H1 (cell line): Measurements from ENCODE around the gene HMX1. TPM values are rescaled to one million over a fixed set of nuclear protein-coding genes. Genes with fewer than 3 reads are reported as not detected.

Experiments
- CTCF ChIA-PET: fragments of 300-600 bp; sonication (Branson Sonifier 250); formaldehyde crosslinking; loops from one replicate; lab custom pipeline; 2021; ENCODE audit not compliant: partially characterized antibody; lab: Charles Lee
- POLR2A ChIA-PET: fragments of 300-600 bp; sonication (Branson Sonifier 250); formaldehyde crosslinking; loops from one replicate; lab custom pipeline; 2021; ENCODE audit warnings: inconsistent platforms; ENCODE audit not compliant: partially characterized antibody; lab: Charles Lee
- DNase-seq, 2 experiments: peaks; one replicate each; pipeline versions ENCODE4 v3.0.0 to v3.0.0-alpha.2; 2010 to 2022; ENCODE audit warnings: low spot score in 2 of 2, low read depth in 1 of 2, mixed read lengths in 1 of 2
- FAIRE-seq: peaks from 2 replicates; lab custom pipeline; 2011; peaks lifted over from hg19 to GRCh38; lab: Jason Lieb, UNC
- H2AFZ ChIP-seq: 2 replicates; pipeline ENCODE4 v1.8.1; 2012; ENCODE audit warnings: low read length, inconsistent platforms
- H2AK5ac ChIP-seq: 2 replicates; pipeline ENCODE4 v1.6.1; 2013; ENCODE audit warnings: low read depth, low read length
- H2BK120ac ChIP-seq: replicated peaks from 2 replicates; pipeline ENCODE3; 2013; ENCODE audit warnings: low read depth, low read length, inconsistent platforms
- H2BK12ac ChIP-seq: 2 replicates; pipeline ENCODE4 v1.6.1; 2013; ENCODE audit warnings: low read depth, low read length
- H2BK15ac ChIP-seq: 2 replicates; pipeline ENCODE4 v1.6.1; 2013; ENCODE audit warnings: low read length
- H2BK20ac ChIP-seq: 2 replicates; pipeline ENCODE4 v1.6.1; 2013; ENCODE audit warnings: low read length
- H2BK5ac ChIP-seq: 2 replicates; pipeline ENCODE4 v1.6.1; 2013; ENCODE audit warnings: low read depth, low read length
- H3K14ac ChIP-seq: 2 replicates; pipeline ENCODE4 v1.6.1; 2013; ENCODE audit warnings: inconsistent platforms; ENCODE audit not compliant: insufficient read length
- H3K18ac ChIP-seq: 2 replicates; pipeline ENCODE4 v1.6.1; 2013; ENCODE audit warnings: low read length; ENCODE audit errors: extremely low read depth
- H3K23ac ChIP-seq: 2 replicates; pipeline ENCODE4 v1.6.1; 2013; ENCODE audit warnings: inconsistent platforms; ENCODE audit not compliant: insufficient read length
- H3K23me2 ChIP-seq: 2 replicates; pipeline ENCODE4 v1.6.1; 2013; ENCODE audit warnings: low read depth, low read length
- H3K27ac ChIP-seq: 2 replicates; pipeline ENCODE4 v1.6.1; 2011; ENCODE audit warnings: low read depth, low read length, inconsistent platforms
- H3K27me3 ChIP-seq, 4 experiments: replicated peaks in 1 of 4; 1 replicate in 1 of 4; 2 replicates in 3 of 4; pipeline versions ENCODE4 v1.6.1 to v1.8.1; 2011 to 2013; ENCODE audit warnings: low read length in 3 of 4, mild to moderate bottlenecking in 3 of 4, inconsistent platforms in 2 of 4, mixed read lengths in 2 of 4, moderate library complexity in 1 of 4; ENCODE audit not compliant: control insufficient read depth in 3 of 4, insufficient read depth in 3 of 4; ENCODE audit errors: extremely low read depth in 1 of 4
- H3K36me3 ChIP-seq, 4 experiments: 2 replicates each; pipeline versions ENCODE4 v1.6.1 to v1.8.1; 2011 to 2013; ENCODE audit warnings: mild to moderate bottlenecking in 4 of 4, low read length in 3 of 4, moderate library complexity in 2 of 4, control low read depth in 1 of 4, inconsistent platforms in 1 of 4; ENCODE audit not compliant: insufficient read depth in 4 of 4, control insufficient read depth in 2 of 4
- H3K4ac ChIP-seq: replicated peaks from 2 replicates; pipeline ENCODE3; 2013; ENCODE audit warnings: low read length, low read depth, mixed read lengths, inconsistent platforms; ENCODE audit not compliant: insufficient read length
- H3K4me1 ChIP-seq, 4 experiments: replicated peaks in 1 of 4; 1 replicate in 1 of 4; 2 replicates in 3 of 4; pipeline versions ENCODE4 v1.6.1 to v1.8.1; 2011 to 2013; ENCODE audit warnings: low read length in 3 of 4, inconsistent platforms in 2 of 4, mixed read lengths in 1 of 4; ENCODE audit not compliant: insufficient read depth in 4 of 4, control insufficient read depth in 3 of 4
- H3K4me2 ChIP-seq, 2 experiments: 2 replicates each; pipeline versions ENCODE4 v1.6.1 to v1.8.1; 2011 to 2013; ENCODE audit warnings: low read depth in 2 of 2, low read length in 2 of 2, control low read depth in 1 of 2, inconsistent platforms in 1 of 2, mild to moderate bottlenecking in 1 of 2; ENCODE audit not compliant: insufficient read depth in 1 of 2
- H3K4me3 ChIP-seq, 4 experiments: fragments of 200-600, 300-600 bp in 1 of 4; sonication (generic), shearing (Covaris generic), sonication (Bioruptor Twin) in 1 of 4; 2 replicates each; pipeline versions ENCODE4 v1.5.1 to v1.8.1; 2011 to 2016; ENCODE audit warnings: low read length in 4 of 4, low read depth in 3 of 4, control low read depth in 2 of 4, inconsistent platforms in 2 of 4, mild to moderate bottlenecking in 2 of 4, mixed read lengths in 1 of 4, moderate library complexity in 1 of 4; ENCODE audit not compliant: insufficient read depth in 2 of 4; ENCODE audit errors: extremely low read depth in 1 of 4
- H3K56ac ChIP-seq: replicated peaks from 2 replicates; pipeline ENCODE3; 2013; ENCODE audit warnings: low read depth, mild to moderate bottlenecking, mixed read lengths, low read length, inconsistent platforms; ENCODE audit not compliant: insufficient read length
- H3K79me1 ChIP-seq: 2 replicates; pipeline ENCODE4 v1.6.1; 2013; ENCODE audit warnings: low read depth, low read length, control low read depth
- H3K79me2 ChIP-seq, 2 experiments: 2 replicates each; pipeline versions ENCODE4 v1.6.1 to v1.8.1; 2012 to 2013; ENCODE audit warnings: low read length in 2 of 2, mild to moderate bottlenecking in 2 of 2, inconsistent platforms in 1 of 2; ENCODE audit not compliant: insufficient read depth in 2 of 2, control insufficient read depth in 1 of 2
- H3K9ac ChIP-seq, 4 experiments: replicated peaks in 1 of 4; 1 replicate in 1 of 4; 2 replicates in 3 of 4; pipeline versions ENCODE4 v1.6.1 to v1.8.1; 2011 to 2013; ENCODE audit warnings: low read depth in 3 of 4, low read length in 3 of 4, control low read depth in 2 of 4, mild to moderate bottlenecking in 2 of 4, moderate library complexity in 2 of 4, inconsistent platforms in 1 of 4; ENCODE audit errors: extremely low read depth in 1 of 4
- H3K9me3 ChIP-seq, 2 experiments: 2 replicates each; pipeline versions ENCODE4 v1.6.1 to v1.8.1; 2012 to 2013; ENCODE audit warnings: mild to moderate bottlenecking in 2 of 2, moderate library complexity in 2 of 2, control low read depth in 1 of 2, inconsistent platforms in 1 of 2, low read depth in 1 of 2, low read length in 1 of 2, mixed read lengths in 1 of 2; ENCODE audit not compliant: insufficient read depth in 2 of 2
- H4K20me1 ChIP-seq, 2 experiments: replicated peaks in 1 of 2; 2 replicates each; pipeline versions ENCODE3 to v1.8.1; 2011 to 2013; ENCODE audit warnings: inconsistent platforms in 2 of 2, low read length in 2 of 2, mild to moderate bottlenecking in 1 of 2; ENCODE audit not compliant: insufficient read depth in 2 of 2, control insufficient read depth in 1 of 2
- H4K5ac ChIP-seq: 2 replicates; pipeline ENCODE4 v1.6.1; 2013; ENCODE audit warnings: low read length, low read depth, mixed read lengths, inconsistent platforms; ENCODE audit not compliant: insufficient read length
- H4K8ac ChIP-seq: 2 replicates; pipeline ENCODE4 v1.8.0; 2013; ENCODE audit warnings: mild to moderate bottlenecking, moderate library complexity, low read length, inconsistent platforms; ENCODE audit not compliant: insufficient read depth; ENCODE audit errors: extremely low read depth
- H4K91ac ChIP-seq: replicated peaks from 2 replicates; pipeline ENCODE3; 2013; ENCODE audit warnings: low read length, mixed read lengths, inconsistent platforms; ENCODE audit not compliant: insufficient read length
- SRF ChIP-seq: IDR thresholded peaks from 2 replicates; pipeline ENCODE4 v1.6.1; 2011; ENCODE audit warnings: mild to moderate bottlenecking, low read depth, low read length, moderate library complexity
- WGBS, 2 experiments: shearing (Covaris generic) in 1 of 2; methylation state at CpG; one replicate each; pipeline versions ENCODE4 v1.1.6 to v1.1.7; 2013 to 2015; ENCODE audit warnings: low lambda C conversion rate in 2 of 2, mixed read lengths in 2 of 2, inconsistent platforms in 1 of 2, low coverage in 1 of 2, missing lambda C conversion rate in 1 of 2; ENCODE audit not compliant: insufficient replicate concordance in 2 of 2, insufficient coverage in 1 of 2, insufficient read length in 1 of 2; ENCODE audit errors: extremely low coverage in 1 of 2, missing lambda C conversion rate in 1 of 2; 5-methylcytosine and 5-hydroxymethylcytosine counted together
- polyA plus RNA-seq, 7 experiments: library from polyadenylated mRNA; depleted of rRNA in 3 of 7; stranded (reverse) in 5 of 7; unstranded in 2 of 7; fragments of >200 nt in 5 of 7; fragments of 200-250 nt in 2 of 7; gene quantifications; 1 replicate in 5 of 7; 2 replicates in 1 of 7; 4 replicates in 1 of 7; pipeline versions ENCODE4 v1.2.1 to v1.2.3, GENCODE V29; 2011 to 2013; ENCODE audit warnings: missing spikeins in 2 of 7, mixed read lengths in 2 of 7
- total RNA-seq: library from RNA; stranded (reverse); fragmentation: NEBNext Ultra II Directional; extraction: Animal tissue kit (Norgen Biotek cat#: 25700); gene quantifications from 2 replicates; pipeline ENCODE4 v1.2.1, GENCODE V29; 2021

The HMX1 gene
- total and polyA plus RNA-seq, 2 of the 8 experiments (the other 6 are each of a cell fraction or from before 2014, with no cell fraction given): 0.26 TPM; not detected in 1

DNA sequence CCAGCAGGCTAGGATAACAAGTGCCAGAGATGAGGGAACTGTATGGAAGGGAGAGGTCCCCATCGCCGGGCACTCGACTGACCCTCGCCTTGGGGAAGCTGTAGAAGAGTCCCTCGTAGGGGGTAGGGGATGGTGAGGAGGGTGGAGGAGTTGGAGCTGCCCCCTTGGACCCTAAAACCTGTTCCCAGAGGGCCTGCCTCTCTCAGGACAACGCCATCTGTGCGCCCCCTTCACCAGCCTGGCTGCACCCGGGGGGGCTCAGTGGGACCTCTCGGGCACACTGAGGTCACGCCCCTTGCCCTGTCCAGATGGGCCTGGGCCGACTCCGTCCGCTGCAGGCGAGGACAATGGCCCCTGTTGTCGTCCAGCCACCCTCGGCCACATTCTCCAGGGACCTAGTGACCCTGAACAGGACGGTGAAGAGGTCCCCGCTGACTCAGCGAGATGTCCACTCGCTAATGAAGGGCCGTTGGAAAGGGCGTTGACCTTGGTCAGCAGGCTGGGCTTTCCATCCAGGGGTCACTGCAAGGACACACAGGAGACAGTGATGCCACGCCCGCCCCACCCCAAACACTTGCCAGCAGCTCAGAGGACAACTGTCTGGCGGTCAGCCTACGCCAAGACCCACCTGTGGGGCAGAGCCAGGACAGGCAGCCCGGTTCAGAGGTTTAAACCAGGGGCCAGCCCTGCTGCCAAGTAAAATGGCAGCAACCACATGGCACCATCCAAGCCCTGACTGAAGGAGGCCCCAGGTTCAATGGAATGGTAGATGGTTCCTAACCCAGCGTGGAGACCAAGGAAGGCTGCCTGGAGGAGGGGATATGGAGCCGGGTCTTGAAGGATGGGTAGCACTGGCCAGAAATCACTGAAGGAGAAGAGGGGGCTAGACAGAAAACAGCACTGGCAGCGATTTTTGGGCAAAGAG lies 51.2 kb downstream of the HMX1 start:
- H2AK5ac ChIP-seq: no peak overlapping the region
- WGBS, 2 experiments: 91% methylated on average over 29 of the region's 30 CpGs; no CpG with 5 or more reads in 1 of the 2 experiments
- H2BK15ac ChIP-seq: no peak overlapping the region
- no peaks in the 10 kb centered on the region for H3K4me1 ChIP-seq
- no peaks in the 10 kb centered on the region for H3K79me2 ChIP-seq
- H3K4me2 ChIP-seq: no peak overlapping the region
- H3K4me3 ChIP-seq: no peak overlapping the region
- peaks cover 0 to 3% of the 10 kb centered on the region in 2 experiments for H4K20me1 ChIP-seq
- H4K8ac ChIP-seq: no peak overlapping the region
- no peaks in the 10 kb centered on the region; a peak in 1 of 7 replicates for H3K27me3 ChIP-seq
- no peak overlapping the region for H3K56ac ChIP-seq
- no peak overlapping the region for H3K14ac ChIP-seq
- no peak overlapping the region for H2BK5ac ChIP-seq
- no peaks in the 10 kb centered on the region for H3K79me1 ChIP-seq
- no peak overlapping the region for H4K91ac ChIP-seq
- DNase-seq (peak in 1 of 2 experiments; percentile 28), FAIRE-seq (no peak)
- H3K18ac ChIP-seq: no peak overlapping the region
- POLR2A ChIA-PET: no interaction called here
- CTCF ChIA-PET: interaction anchor here (0.7 to 2.0 kb wide), 12 partner anchors 12 to 880 kb away, joined by 3 to 25 read pairs (median 4); no protein-coding TSS in a partner anchor
- no peak overlapping the region for H2BK12ac ChIP-seq
- H2BK20ac ChIP-seq: no peak overlapping the region
- no peak for TF ChIP-seq SRF
- H3K9me3 ChIP-seq: no peaks in the 10 kb centered on the region
- H2BK120ac ChIP-seq: no peak overlapping the region
- H4K5ac ChIP-seq: no peak overlapping the region
- no peaks in the 10 kb centered on the region for H3K23me2 ChIP-seq
- H3K9ac ChIP-seq: no peak overlapping the region
- H3K23ac ChIP-seq: no peak overlapping the region
- H3K36me3 ChIP-seq: no peaks in the 10 kb centered on the region
- H2AFZ ChIP-seq: no peak overlapping the region
- H3K4ac ChIP-seq: no peak overlapping the region
- no peak overlapping the region for H3K27ac ChIP-seq
